ENCODE data around the gene DUSP16. TPM values are rescaled to one million over a fixed set of nuclear protein-coding genes. Genes with fewer than 3 reads are reported as not detected.

The DUSP16 gene, protein sequence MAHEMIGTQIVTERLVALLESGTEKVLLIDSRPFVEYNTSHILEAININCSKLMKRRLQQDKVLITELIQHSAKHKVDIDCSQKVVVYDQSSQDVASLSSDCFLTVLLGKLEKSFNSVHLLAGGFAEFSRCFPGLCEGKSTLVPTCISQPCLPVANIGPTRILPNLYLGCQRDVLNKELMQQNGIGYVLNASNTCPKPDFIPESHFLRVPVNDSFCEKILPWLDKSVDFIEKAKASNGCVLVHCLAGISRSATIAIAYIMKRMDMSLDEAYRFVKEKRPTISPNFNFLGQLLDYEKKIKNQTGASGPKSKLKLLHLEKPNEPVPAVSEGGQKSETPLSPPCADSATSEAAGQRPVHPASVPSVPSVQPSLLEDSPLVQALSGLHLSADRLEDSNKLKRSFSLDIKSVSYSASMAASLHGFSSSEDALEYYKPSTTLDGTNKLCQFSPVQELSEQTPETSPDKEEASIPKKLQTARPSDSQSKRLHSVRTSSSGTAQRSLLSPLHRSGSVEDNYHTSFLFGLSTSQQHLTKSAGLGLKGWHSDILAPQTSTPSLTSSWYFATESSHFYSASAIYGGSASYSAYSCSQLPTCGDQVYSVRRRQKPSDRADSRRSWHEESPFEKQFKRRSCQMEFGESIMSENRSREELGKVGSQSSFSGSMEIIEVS
- total RNA-seq, result 10 to 100 TPM; 32.2 to 38.1 TPM

- peak within 1 kb of the TSS; percentile 84 for H3K4me3 Mint-ChIP-seq
- ATAC-seq (ENCODE audit: low read depth), result peak; percentile 88
Measured at GRCh38 chr12:12562585-12563261, at the start of gene DUSP16. TSS of gene DUSP16 (minus strand) at chr12:12562863. CDS start at chr12:12521098, 41,765 bp downstream.

DNA sequence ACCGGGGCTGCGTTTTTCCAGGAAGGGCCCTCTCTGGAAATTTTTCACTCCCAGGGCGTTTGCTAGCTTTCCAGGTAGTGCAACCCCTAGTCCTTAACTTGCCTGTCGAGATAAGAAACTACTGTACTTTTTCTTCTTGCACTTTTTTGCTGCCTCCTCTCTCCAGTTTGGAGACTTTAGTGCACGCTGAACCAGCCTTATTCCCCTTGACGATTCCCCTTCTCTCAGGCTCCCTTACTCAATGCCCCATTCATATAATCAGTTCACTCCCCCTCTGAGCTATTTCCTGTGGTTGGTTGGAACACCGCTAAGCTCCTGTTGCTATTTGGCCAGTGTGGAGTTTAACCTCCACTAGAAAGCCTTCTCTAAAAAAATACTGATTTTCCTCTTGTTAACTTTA, 49.7 kb upstream of the DUSP16 start:
- ATAC-seq (ENCODE audit: low read depth) (no peak), DNase-seq (no peak)
- Mint-ChIP-seq H3K36me3 (peaks cover 13% of the 10 kb centered on the region), H3K27me3 (no peaks in the 10 kb centered on the region), H3K9me3 (no peaks in the 10 kb centered on the region), H3K27ac (peak overlapping the region; percentile 91), H3K4me1 (peaks cover 39% of the 10 kb centered on the region), H3K4me3 (peak overlapping the region; percentile 90)
- POLR2A ChIA-PET, result interaction anchor here (1.0 to 2.2 kb wide), 7 partner anchors 11 to 125 kb away, joined by 3 to 8 read pairs (median 4); no protein-coding TSS in a partner anchor

More at GRCh38 chr12:12562585-12563261, at the start of gene DUSP16:
- POLR2A ChIA-PET, result interaction anchor here (0.5 to 2.3 kb wide), 14 partner anchors 84 to 205 kb away, joined by 3 to 19 read pairs (median 4); partner anchors contain the start of genes BORCS5 and GPR19
- H3K27ac Mint-ChIP-seq, result peak within 1 kb of the TSS; percentile 94
- no peaks in the 10 kb centered on the region for H3K27me3 Mint-ChIP-seq
- H3K36me3 Mint-ChIP-seq, result peaks cover 10% of the 10 kb centered on the region
- DNase-seq, result peak; percentile 86
- peaks cover 2% of the 10 kb centered on the region for H3K9me3 Mint-ChIP-seq
- H3K4me1 Mint-ChIP-seq, result peaks cover 14% of the 10 kb centered on the region

DNA sequence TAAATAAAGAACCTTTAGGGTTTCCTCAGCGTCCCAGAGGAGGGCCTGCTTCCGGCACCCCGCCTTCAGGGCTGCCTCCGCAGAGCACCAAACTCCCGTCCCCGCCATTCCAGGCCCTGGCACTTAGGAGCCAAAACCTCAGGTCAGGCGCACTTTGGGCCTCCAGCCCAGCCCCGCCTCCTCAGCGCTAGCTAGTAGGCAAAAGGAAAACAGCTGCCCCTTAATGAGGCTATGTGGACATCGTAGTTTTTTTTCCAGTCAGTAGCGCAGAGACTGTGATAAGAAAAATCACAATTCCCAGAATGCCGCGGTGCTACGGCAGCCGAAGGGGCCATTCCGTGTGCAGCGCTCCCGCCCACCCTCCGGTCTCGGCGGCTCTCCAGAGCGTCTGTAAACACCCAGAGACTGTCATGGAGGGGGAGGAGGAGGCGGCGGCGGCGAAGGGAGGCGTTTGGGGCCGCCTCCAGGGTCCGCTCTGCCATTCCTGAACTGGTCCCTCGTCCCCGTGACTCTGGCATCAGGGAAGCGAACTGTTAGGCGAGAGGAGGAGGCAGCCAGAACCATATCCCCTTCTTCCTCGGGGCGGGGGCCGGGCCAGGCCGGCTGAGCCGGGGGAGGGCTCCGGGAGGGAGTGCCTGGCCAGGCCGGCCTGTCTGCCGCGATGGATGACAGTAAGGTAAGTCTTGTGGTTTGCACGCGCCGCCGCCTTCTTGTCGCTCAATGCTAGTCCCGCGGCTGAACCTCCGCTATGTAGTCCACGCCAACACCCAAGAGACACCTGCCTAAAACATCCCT, 49.0 kb upstream of the DUSP16 start, which contains the start of gene CREBL2:
CREBL2 (plus strand) TSS at position 365 of the 795 bp plus-strand sequence; CDS start at position 662, 297 bp downstream.
- peak within 1 kb of the TSS; percentile 90 for H3K4me3 Mint-ChIP-seq
- ATAC-seq (ENCODE audit: low read depth) (peak; percentile 91), DNase-seq (peak; percentile 83)
- H3K4me1 Mint-ChIP-seq, result peaks cover 36% of the 10 kb centered on the region
- H3K36me3 Mint-ChIP-seq, result peaks cover 11% of the 10 kb centered on the region
- H3K27ac Mint-ChIP-seq, result peak within 1 kb of the TSS; percentile 91
- no peaks in the 10 kb centered on the region for H3K9me3 Mint-ChIP-seq
- no peaks in the 10 kb centered on the region for H3K27me3 Mint-ChIP-seq
- POLR2A ChIA-PET, result interaction anchor here (0.5 to 2.2 kb wide), 10 partner anchors 11 to 293 kb away, joined by 3 to 8 read pairs (median 4); no protein-coding TSS in a partner anchor

DNA sequence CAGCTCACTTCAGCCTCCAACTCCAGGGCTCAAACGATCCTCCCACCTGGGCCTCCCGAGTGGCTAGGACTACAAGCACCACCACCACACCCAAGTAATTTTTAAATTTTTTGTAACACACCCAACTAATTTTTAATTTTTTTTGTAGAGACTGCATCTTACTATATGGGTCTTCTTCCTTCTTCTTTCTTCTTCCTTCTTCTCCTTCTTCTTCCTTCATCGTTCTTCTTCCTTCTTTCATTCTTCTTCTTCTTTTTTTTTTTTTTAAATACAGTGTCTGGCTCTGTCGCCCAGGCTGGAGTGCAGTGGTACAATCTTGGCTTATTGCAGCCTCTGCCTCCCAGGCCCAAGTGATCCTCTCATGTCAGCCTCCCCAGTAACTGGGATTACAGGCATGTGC, 48.0 kb upstream of the DUSP16 start:
- H3K27ac Mint-ChIP-seq, result peak overlapping the region; percentile 91
- H3K4me1 Mint-ChIP-seq, result peaks cover 35% of the 10 kb centered on the region
- no peak for DNase-seq
- ATAC-seq (ENCODE audit: low read depth), result no peak
- no peaks in the 10 kb centered on the region for H3K27me3 Mint-ChIP-seq
- no peaks in the 10 kb centered on the region for H3K9me3 Mint-ChIP-seq
- H3K4me3 Mint-ChIP-seq, result peak overlapping the region; percentile 90
- POLR2A ChIA-PET, result interaction anchor here (1.2 to 2.2 kb wide), 2 partner anchors 13 to 86 kb away, joined by 4 to 6 read pairs; no protein-coding TSS in a partner anchor
- peaks cover 9% of the 10 kb centered on the region for H3K36me3 Mint-ChIP-seq

- POLR2A ChIA-PET, result interaction anchor here (0.7 kb wide), 1 partner anchor 105 kb away, joined by 5 read pairs; no protein-coding TSS in a partner anchor
Measured at GRCh38 chr12:12609692-12610091, 47.0 kb upstream of the DUSP16 start.

DNA sequence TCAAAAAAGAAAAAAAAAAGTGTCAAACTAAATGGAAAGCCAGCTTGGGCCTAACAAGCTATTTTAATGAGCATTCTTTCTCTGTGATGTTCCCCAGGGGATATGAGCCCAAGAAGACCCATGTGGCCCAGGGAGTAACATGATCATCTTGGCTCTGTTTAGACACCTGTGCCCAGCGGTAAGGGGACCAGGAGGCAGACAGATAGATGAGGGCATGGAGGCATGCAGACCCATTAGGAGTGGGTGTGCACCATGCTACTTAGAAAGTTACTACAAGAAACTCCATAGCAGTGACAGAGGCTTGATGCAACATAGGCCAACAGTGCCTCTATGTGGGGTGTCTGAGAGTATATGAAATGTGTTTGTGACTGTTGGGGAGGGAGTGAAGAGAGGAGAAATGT, 45.9 kb upstream of the DUSP16 start:
- Mint-ChIP-seq H3K4me3 (no peak overlapping the region), H3K36me3 (peaks cover 1% of the 10 kb centered on the region), H3K27ac (no peak overlapping the region), H3K27me3 (no peaks in the 10 kb centered on the region), H3K4me1 (peaks cover 28% of the 10 kb centered on the region), H3K9me3 (no peaks in the 10 kb centered on the region)
- DNase-seq, result no peak
- no peak for ATAC-seq (ENCODE audit: low read depth)
- POLR2A ChIA-PET, result no interaction called here

More at GRCh38 chr12:12609692-12610091, 47.0 kb upstream of the DUSP16 start:
- Mint-ChIP-seq H3K4me1 (peaks cover 35% of the 10 kb centered on the region), H3K9me3 (no peaks in the 10 kb centered on the region), H3K4me3 (no peak overlapping the region), H3K27me3 (no peaks in the 10 kb centered on the region), H3K36me3 (peaks cover 6% of the 10 kb centered on the region), H3K27ac (no peak overlapping the region)
- no peak for ATAC-seq (ENCODE audit: low read depth)
- DNase-seq, result no peak

DNA sequence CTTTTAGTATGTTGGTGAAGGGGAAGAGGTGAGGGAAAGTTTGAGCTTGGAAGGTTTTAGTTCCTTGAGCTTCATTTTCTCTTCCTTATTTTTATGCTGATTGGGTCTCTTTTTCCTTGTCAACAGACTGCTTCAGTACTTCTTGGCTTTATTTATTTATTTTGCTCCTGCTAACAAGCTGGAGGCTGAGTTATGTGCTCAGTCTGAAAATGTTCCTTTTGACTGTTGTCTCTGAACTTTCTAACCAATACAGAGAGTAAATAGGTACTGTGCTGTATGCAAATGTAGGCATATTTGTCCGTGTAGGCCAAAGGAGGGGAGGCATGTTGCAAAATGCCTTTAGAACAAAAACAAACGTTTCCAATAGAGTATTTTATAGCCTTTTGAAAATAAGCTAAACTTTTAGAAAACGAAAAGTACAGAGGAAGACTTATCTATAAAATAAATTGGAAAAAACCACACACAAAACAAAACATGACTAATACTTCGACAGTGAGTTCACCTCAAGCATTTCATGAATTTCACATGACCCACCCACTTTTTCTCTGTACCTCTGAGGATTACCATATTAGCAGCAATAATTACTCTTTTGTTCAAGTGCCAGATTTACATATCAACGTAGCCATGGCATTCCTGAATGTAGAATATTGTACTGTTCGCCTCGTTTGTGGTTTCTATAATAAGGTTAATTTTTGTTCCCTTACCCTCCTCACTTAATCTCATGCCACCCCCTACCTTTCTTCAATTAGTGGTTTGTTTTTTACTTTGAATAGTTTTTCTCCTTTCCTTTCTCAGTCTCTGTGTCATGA, 44.3 kb upstream of the DUSP16 start:
- Mint-ChIP-seq H3K27ac (no peak overlapping the region), H3K4me1 (peaks cover 18% of the 10 kb centered on the region), H3K27me3 (no peaks in the 10 kb centered on the region), H3K9me3 (no peaks in the 10 kb centered on the region), H3K4me3 (no peak overlapping the region), H3K36me3 (no peaks in the 10 kb centered on the region)
- ATAC-seq (ENCODE audit: low read depth) (no peak), DNase-seq (no peak)
- POLR2A ChIA-PET, result interaction anchor here (0.6 kb wide), 1 partner anchor 10 kb away, joined by 5 read pairs; no protein-coding TSS in a partner anchor

GRCh38 chr12:12604740-12605139, 42.1 kb upstream of the DUSP16 start:
- no peak overlapping the region for H3K27ac Mint-ChIP-seq
- ATAC-seq (ENCODE audit: low read depth), result no peak
- DNase-seq, result no peak
- H3K9me3 Mint-ChIP-seq, result no peaks in the 10 kb centered on the region
- POLR2A ChIA-PET, result no interaction called here
- no peak overlapping the region for H3K4me3 Mint-ChIP-seq
- H3K27me3 Mint-ChIP-seq, result peaks cover 8% of the 10 kb centered on the region
- peaks cover 8% of the 10 kb centered on the region for H3K4me1 Mint-ChIP-seq
- no peaks in the 10 kb centered on the region for H3K36me3 Mint-ChIP-seq

DNA sequence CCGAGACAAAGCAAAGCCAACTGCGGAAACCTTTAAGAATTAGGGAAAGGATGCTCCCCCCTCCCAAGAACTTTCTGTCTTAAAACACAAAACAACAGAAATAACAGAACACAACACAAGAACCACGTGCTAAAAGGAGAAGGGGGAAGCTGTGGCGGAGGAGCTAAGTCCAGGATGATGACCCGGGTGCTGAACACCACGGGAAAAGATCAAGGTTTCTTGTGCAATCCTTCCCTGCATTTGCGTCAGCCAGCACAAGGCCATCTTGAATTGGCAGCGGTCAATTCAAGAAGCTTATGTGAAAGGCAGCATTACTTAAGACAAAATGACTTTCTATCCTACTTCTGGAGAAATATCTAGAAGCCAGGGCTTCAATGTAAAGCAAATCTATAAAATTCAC, 38.0 kb upstream of the DUSP16 start:
- DNase-seq, result no peak
- POLR2A ChIA-PET, result no interaction called here
- Mint-ChIP-seq H3K4me1 (peaks cover 2% of the 10 kb centered on the region), H3K27me3 (peaks cover 13% of the 10 kb centered on the region), H3K27ac (no peak overlapping the region), H3K36me3 (no peaks in the 10 kb centered on the region), H3K4me3 (no peak overlapping the region), H3K9me3 (peaks cover 3% of the 10 kb centered on the region)
- ATAC-seq (ENCODE audit: low read depth), result no peak

- no peak for DNase-seq
- POLR2A ChIA-PET, result no interaction called here
- Mint-ChIP-seq H3K27ac (no peak overlapping the region), H3K27me3 (peaks cover 15% of the 10 kb centered on the region), H3K4me3 (no peak overlapping the region), H3K9me3 (peaks cover 4% of the 10 kb centered on the region), H3K36me3 (no peaks in the 10 kb centered on the region), H3K4me1 (peaks cover 2% of the 10 kb centered on the region)
- ATAC-seq (ENCODE audit: low read depth), result no peak
Measured at GRCh38 chr12:12599750-12600643, 37.3 kb upstream of the DUSP16 start.

DNA sequence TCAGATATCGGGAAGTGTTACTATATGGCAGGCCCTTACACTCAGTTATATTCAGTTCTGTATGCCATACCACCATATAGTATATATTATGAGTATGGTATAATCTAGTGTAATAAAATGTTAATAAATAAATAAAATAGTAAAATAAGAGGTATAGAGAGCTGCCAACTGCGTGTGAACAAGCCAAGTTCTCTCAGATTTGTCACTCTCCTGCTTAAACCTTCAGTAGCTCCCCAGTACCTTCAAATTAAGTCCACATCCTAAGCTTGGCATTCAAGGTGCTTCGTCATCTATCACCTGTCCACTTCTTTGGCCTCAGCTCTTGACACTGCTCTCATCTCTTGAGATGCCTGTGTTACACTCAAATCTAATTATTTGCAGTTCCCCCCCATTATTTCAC, 36.2 kb upstream of the DUSP16 start:
- Mint-ChIP-seq H3K9me3 (peaks cover 4% of the 10 kb centered on the region), H3K4me1 (peaks cover 2% of the 10 kb centered on the region), H3K36me3 (peaks cover 1% of the 10 kb centered on the region), H3K27ac (no peak overlapping the region), H3K27me3 (peaks cover 19% of the 10 kb centered on the region), H3K4me3 (no peak overlapping the region)
- ATAC-seq (ENCODE audit: low read depth), result no peak
- POLR2A ChIA-PET, result no interaction called here
- DNase-seq, result no peak

All from activated naive CD8-positive, alpha-beta T cell treated with anti-CD3 and anti-CD28 coated beads, Interleukin-2, amount 10 ng/mL, durations not matched to agents 7 days and 5 days (primary cell).